Bronchial epithelial cell (primary cell): ENCODE results near the gene ZBTB17. TPM values are rescaled to one million over a fixed set of nuclear protein-coding genes. Genes with fewer than 3 reads are reported as not detected.
A peak's percentile ranks its signal among the peaks of the same experiment; 100 is the strongest.

ENCODE experiments used
- DNase-seq: peaks from one replicate; pipeline ENCODE4 v3.0.0-alpha.2; 2010; ENCODE audit warnings: low read depth
- FAIRE-seq: peaks from 2 replicates; lab custom pipeline; 2011; peaks lifted over from hg19 to GRCh38; lab: Jason Lieb, UNC
- H3K27me3 ChIP-seq: 2 replicates; pipeline ENCODE4 v1.5.1; 2011; ENCODE audit warnings: low read length; ENCODE audit not compliant: control insufficient read depth, insufficient read depth
- H3K36me3 ChIP-seq: 2 replicates; pipeline ENCODE4 v1.5.1; 2011; ENCODE audit warnings: low read length; ENCODE audit not compliant: control insufficient read depth, insufficient read depth
- H3K4me3 ChIP-seq: 2 replicates; pipeline ENCODE4 v1.5.1; 2011; ENCODE audit warnings: mild to moderate bottlenecking, low read depth, low read length, control low read depth
- CTCF ChIP-seq: IDR thresholded peaks from 2 replicates; pipeline ENCODE4 v1.5.1; 2011; ENCODE audit warnings: mild to moderate bottlenecking, moderate library complexity, low read length, control low read depth, inconsistent platforms; ENCODE audit not compliant: insufficient read depth, severe bottlenecking
- total RNA-seq: library from RNA; depleted of rRNA; stranded (reverse); fragments of >200 nt; gene quantifications from 2 replicates; pipeline ENCODE4 v1.2.1, GENCODE V29; 2014

ZBTB17 gene
- total RNA-seq, 1 donor from 2014 or later, result 33.7 TPM

- FAIRE-seq (no peak), DNase-seq (peak; percentile 28)
- no peak for TF ChIP-seq CTCF
- Histone ChIP-seq H3K27me3 (no peaks in the 10 kb centered on the region), H3K36me3 (no peaks in the 10 kb centered on the region), H3K4me3 (peak overlapping the region; percentile 36)
These were observed 36.8 kb upstream of the ZBTB17 start for GRCh38 chr1:16012590-16013219.

- no peaks in the 10 kb centered on the region for H3K27me3 ChIP-seq
- TF ChIP-seq CTCF, result no peak
- H3K4me3 ChIP-seq, result no peak overlapping the region
- DNase-seq (no peak), FAIRE-seq (no peak)
- no peaks in the 10 kb centered on the region for H3K36me3 ChIP-seq
These were observed 36.2 kb upstream of the ZBTB17 start for GRCh38 chr1:16011936-16012589.

- DNase-seq (no peak), FAIRE-seq (no peak)
- no peak for TF ChIP-seq CTCF
- Histone ChIP-seq H3K27me3 (no peaks in the 10 kb centered on the region), H3K36me3 (no peaks in the 10 kb centered on the region), H3K4me3 (no peak overlapping the region)
These were observed 34.9 kb upstream of the ZBTB17 start for GRCh38 chr1:16010837-16011236.

- no peak for FAIRE-seq
- no peak for TF ChIP-seq CTCF
- no peak for DNase-seq
- no peak overlapping the region for H3K4me3 ChIP-seq
- H3K27me3 ChIP-seq, result no peaks in the 10 kb centered on the region
- no peaks in the 10 kb centered on the region for H3K36me3 ChIP-seq
These were observed 33.8 kb upstream of the ZBTB17 start for GRCh38 chr1:16009678-16010077.

- TF ChIP-seq CTCF, result peak; percentile 96
- FAIRE-seq (no peak), DNase-seq (peak; percentile 54)
- H3K36me3 ChIP-seq, result no peaks in the 10 kb centered on the region
- H3K27me3 ChIP-seq, result no peaks in the 10 kb centered on the region
- H3K4me3 ChIP-seq, result no peak overlapping the region
These were observed 33.1 kb upstream of the ZBTB17 start for GRCh38 chr1:16009030-16009460.
